Measurements from ENCODE around the gene R3HCC1L.

- TF ChIP-seq CTCF (IDR thresholded peaks at IDR 0.05) = no peak
- no peak for TF ChIP-seq EZH2 (IDR thresholded peaks at IDR 0.05; ENCODE audit: borderline replicate concordance, insufficient read depth, low read depth, low read length, poor library complexity, severe bottlenecking)
Measured at GRCh38 chr10:98267894-98268693, 133.6 kb downstream of the R3HCC1L start, which contains the start of gene LOXL4.
